ENCODE data around the gene NAB2. TPM values are rescaled to one million over a fixed set of nuclear protein-coding genes. Genes with fewer than 3 reads are reported as not detected.
A peak's percentile ranks its signal among the peaks of the same experiment; 100 is the strongest.

Gene NAB2
- total RNA-seq, 4 donors from 2014 or later: 7.4 to 17.0 (median 10.3) TPM

DNA sequence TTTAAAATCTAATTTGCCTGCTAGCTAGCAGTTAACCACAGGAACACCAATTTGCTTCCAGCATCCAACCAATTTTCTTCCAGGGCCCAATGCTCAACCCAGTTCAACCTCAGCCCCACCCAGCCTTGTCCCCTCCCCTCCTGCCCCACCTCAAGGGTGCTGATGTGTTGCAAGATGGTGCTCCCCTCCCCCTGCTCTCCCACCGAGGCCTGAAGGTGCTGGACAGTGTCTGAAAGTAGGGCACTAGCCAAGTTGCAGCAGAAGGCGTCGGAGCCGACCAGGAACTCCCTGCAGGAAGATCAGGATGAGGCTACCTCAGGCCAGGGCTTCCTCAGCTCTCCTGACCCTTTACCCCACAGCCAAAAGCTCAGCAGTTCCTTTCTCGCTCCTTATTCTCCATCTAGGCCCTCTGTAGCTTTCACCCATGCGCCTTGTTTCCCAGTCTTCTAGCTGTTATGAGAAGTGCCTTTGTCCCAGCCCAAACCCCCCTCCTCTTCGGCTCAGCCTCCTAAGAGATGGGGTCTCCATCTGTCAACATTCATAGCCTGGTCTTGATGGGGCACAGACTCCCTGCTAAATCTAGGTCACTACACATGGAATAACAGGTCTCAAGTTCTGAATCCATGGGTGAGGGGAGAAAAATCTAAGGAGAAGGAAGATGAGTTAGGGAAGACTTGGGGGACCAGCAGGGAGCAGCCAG lies 18.7 kb downstream of the NAB2 start:
- DNase-seq: peak in 1 of 3 donors; percentile 45
- H3K27ac ChIP-seq: peak overlapping the region in 2 of 4 donors; percentile 25 to 65
- peaks cover 0 to 50% (median 0%) of the 10 kb centered on the region in 3 donors for H3K36me3 ChIP-seq
- no peaks in the 10 kb centered on the region for H3K9me3 ChIP-seq
- H3K4me1 ChIP-seq: peaks cover 0 to 55% (median 5%) of the 10 kb centered on the region in 4 donors
- H3K4me3 ChIP-seq: no peak overlapping the region
- no peaks in the 10 kb centered on the region for H3K27me3 ChIP-seq
- TF ChIP-seq, protein P1, sequence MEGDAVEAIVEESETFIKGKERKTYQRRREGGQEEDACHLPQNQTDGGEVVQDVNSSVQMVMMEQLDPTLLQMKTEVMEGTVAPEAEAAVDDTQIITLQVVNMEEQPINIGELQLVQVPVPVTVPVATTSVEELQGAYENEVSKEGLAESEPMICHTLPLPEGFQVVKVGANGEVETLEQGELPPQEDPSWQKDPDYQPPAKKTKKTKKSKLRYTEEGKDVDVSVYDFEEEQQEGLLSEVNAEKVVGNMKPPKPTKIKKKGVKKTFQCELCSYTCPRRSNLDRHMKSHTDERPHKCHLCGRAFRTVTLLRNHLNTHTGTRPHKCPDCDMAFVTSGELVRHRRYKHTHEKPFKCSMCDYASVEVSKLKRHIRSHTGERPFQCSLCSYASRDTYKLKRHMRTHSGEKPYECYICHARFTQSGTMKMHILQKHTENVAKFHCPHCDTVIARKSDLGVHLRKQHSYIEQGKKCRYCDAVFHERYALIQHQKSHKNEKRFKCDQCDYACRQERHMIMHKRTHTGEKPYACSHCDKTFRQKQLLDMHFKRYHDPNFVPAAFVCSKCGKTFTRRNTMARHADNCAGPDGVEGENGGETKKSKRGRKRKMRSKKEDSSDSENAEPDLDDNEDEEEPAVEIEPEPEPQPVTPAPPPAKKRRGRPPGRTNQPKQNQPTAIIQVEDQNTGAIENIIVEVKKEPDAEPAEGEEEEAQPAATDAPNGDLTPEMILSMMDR (IDR thresholded peaks at IDR 0.05): no peak
- TF ChIP-seq POLR2A (IDR thresholded peaks at IDR 0.05): no peak

DNA sequence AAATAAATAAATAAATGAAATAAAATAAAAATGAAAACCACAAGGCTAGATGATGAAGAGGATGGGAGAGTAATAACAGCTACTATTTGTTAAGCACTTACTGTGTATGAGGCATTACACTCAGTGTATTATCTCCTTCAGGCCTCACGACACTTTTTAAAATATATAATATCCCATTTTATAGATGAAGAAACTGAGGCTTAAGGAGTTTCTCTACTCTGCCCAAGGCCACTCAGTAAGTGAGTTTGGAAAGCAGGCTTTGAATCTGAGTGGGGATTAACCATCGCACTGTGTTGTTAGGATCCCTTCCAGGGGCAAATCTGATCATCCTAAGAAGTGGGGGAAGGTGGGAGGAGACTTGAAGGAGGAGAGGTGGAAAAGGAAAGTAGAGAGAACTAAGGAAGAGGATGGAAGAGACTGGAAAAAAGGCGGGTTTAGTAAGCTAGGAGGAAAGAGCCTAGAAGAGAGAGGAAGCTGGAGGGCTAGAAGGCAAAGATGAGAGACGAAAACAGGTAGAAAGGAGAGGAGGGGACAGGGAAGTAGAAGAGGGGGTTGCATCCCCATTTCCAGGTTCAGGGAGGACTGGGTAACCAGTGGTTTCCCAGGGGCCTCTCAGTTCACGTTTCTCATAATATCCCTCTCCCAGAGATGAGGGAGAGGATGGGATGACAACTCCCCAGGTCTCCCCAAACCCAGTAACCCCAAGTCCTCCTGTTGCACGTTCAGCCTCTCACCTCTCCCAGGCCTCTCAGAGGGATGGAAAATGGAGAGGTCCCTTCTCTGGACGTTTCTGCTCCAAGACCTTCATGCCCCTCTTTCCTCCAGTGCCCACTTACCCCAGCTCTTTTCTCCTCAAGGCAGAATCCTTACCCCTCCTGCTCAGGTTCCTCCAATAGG lies 20.5 kb downstream of the NAB2 start:
- H3K4me3 ChIP-seq: peak overlapping the region; percentile 74 to 81 (median 76)
- DNase-seq: no peak
- peaks cover 0 to 49% (median 5%) of the 10 kb centered on the region in 4 donors for H3K4me1 ChIP-seq
- no peaks in the 10 kb centered on the region for H3K27me3 ChIP-seq
- H3K9me3 ChIP-seq: no peaks in the 10 kb centered on the region
- H3K36me3 ChIP-seq: peaks cover 0 to 40% (median 0%) of the 10 kb centered on the region in 3 donors
- peak overlapping the region; percentile 98 to 99 (median 98) for H3K27ac ChIP-seq
- TF ChIP-seq, protein P1 (IDR thresholded peaks at IDR 0.05): no peak
- TF ChIP-seq POLR2A (IDR thresholded peaks at IDR 0.05): no peak

DNA sequence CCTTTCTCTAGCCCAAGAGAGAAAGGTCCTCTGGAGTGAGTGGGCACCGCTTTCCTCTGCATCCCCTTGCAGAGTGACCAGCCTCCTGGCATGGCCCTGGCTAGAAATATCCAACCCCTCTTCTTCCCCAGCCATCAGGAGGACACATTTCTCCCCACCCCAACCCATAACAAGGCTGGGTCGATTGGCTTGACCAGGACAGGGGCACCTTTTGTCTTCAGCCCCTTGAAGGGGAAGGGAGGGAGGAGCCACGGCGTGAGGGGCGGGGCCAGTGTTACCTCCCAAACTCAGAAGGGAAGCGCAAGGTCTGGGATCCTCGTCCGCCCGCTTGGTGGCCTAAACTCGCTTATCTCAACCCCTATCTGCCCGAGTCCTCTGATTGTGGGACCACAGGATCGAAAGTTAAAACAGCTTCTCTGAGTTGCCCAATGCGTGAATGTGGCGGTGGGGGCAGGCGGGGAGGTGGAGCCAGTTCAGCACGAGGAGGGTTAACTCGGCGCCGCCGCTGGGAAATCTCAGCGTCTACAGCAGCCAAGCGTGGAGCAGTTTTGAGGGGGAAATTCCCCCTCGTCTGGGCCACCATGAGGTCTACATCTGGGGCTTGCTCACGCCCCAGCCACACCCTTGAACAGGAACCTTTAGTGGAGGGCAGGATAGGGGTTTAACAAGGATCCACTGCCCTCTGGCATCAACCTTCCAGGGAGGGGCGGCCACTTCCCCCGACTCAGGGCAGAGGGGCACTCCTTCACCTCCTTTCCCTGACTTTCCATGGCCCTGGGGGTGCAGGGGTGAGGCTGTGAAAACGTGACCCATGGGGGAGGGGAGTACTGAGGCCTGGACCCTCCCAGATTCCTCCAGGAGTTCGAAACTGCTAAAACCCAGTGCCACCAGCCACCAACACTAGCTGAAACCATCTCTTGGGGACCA lies 21.5 kb downstream of the NAB2 start:
- H3K27ac ChIP-seq: peak overlapping the region; percentile 98 to 99 (median 98)
- no peaks in the 10 kb centered on the region for H3K9me3 ChIP-seq

DNA sequence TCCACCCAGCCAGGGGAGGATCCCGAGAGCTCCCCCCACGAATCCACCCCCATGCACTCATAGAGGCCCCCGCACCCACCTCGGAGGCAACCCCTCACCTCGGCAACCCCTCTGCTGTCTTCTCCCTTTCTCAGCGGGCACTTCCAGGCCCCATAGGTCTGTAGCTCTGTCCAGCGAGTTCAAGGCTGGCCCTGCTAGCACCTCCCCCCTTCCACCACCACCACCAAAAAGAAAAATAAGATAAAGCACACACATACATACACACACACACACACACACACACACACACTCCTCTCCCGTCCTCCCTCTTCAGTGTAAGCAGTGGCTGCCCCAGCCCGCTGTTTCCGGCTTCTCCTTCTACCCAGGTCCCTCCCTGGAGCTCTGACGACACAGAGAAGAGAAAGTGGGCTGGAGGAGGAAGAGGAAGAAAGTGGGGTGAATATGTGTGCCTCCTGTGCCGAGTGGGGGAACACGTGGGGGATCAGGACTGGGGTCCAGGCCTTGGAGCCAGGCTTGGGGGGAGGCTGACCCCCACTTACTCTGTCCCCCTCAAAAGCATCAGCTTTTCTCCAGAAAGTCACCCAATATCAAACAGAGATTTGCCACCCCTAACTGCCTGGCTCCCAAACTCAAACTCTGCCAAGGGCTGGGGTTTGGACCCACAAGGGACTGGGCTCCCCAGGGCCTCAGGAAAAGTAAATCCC lies 22.3 kb downstream of the NAB2 start, which contains the start of gene STAT6:
Gene STAT6 (minus strand): TSS at position 332 of the 704 bp plus-strand sequence. CDS start 3,084 bp downstream, outside the sequence.
- Histone ChIP-seq H3K27ac (peak within 1 kb of the TSS; percentile 98 to 99 (median 98)), H3K9me3 (no peaks in the 10 kb centered on the region), H3K4me1 (peaks cover 0 to 48% (median 5%) of the 10 kb centered on the region in 4 donors), H3K4me3 (peak within 1 kb of the TSS; percentile 74 to 81 (median 76)), H3K27me3 (no peaks in the 10 kb centered on the region), H3K36me3 (peaks cover 0 to 22% (median 0%) of the 10 kb centered on the region in 3 donors)
- DNase-seq: peak; percentile 85 to 96 (median 93)
- TF ChIP-seq, protein P1 (IDR thresholded peaks at IDR 0.05): no peak
- peak; percentile 58 to 79 for TF ChIP-seq POLR2A (IDR thresholded peaks at IDR 0.05)

More for the DNA sequence above, 21.5 kb downstream of the NAB2 start:
- peak; percentile 78 to 93 (median 89) for DNase-seq
- Histone ChIP-seq H3K27me3 (no peaks in the 10 kb centered on the region), H3K4me1 (peaks cover 0 to 49% (median 5%) of the 10 kb centered on the region in 4 donors), H3K4me3 (peak overlapping the region; percentile 74 to 81 (median 76)), H3K36me3 (peaks cover 0 to 30% (median 0%) of the 10 kb centered on the region in 3 donors)
- TF ChIP-seq, protein P1 (IDR thresholded peaks at IDR 0.05): peak in 1 of 6 experiments; percentile 2
- no peak for TF ChIP-seq POLR2A (IDR thresholded peaks at IDR 0.05)
